Measurements from ENCODE around the gene PGAM1. TPM values are rescaled to one million over a fixed set of nuclear protein-coding genes. Genes with fewer than 3 reads are reported as not detected.
"Not testable (repeated sequence)": the region's sequence is repeated elsewhere in the genome, so short reads cannot be mapped to it uniquely, and the experiment has no call there.

The PGAM1 gene
- polyA plus RNA-seq, 3 donors, result 276 to 749 (median 498) TPM

DNA sequence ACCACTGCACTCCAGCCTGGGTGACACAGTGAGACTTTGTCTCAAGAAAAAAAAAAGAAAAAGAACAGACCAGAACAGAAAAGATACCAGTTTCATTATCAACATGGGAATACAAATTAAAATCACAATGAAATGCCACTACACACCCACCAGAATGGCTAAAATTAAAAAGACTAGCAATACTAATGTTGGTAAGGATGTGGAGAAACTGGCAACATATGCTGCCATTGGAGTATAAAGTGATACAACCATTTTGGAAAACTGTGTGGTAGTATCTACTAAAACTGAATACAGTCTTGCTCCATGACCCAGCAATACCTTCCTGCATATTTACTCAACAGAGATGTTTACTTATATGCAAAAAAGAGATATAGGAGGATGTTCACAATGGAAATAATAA, 21.9 kb upstream of the PGAM1 start:
- Histone ChIP-seq H2AFZ (ENCODE audit: insufficient read depth, low read depth, low read length, poor library complexity, severe bottlenecking) (no peak overlapping the region), H3K9ac (ENCODE audit: insufficient read depth, low read length, poor library complexity, severe bottlenecking) (no peak overlapping the region), H3K36me3 (replicated peaks in 1 of 2; ENCODE audit: control insufficient read depth in 1 of 2, insufficient read depth in 2 of 2, low read length in 2 of 2) (peaks cover 0 to 1% of the 10 kb centered on the region in 2 donors), H3K4me3 (replicated peaks in 1 of 3; ENCODE audit: low read depth in 2 of 3, low read length in 3 of 3) (no peak overlapping the region), H3K4me1 (ENCODE audit: control insufficient read depth in 1 of 2, insufficient read depth in 2 of 2, low read length in 2 of 2) (peaks cover 80 to 88% of the 10 kb centered on the region in 2 donors), H3K79me2 (ENCODE audit: insufficient read depth, low read length) (peaks cover 23% of the 10 kb centered on the region), H3K4me2 (replicated peaks; ENCODE audit: extremely low read depth, low read length, poor library complexity, severe bottlenecking) (no peak overlapping the region), H4K20me1 (ENCODE audit: insufficient read depth, low read length) (peaks cover 6% of the 10 kb centered on the region), H3K27me3 (ENCODE audit: control insufficient read depth in 2 of 2, insufficient read depth in 2 of 2, low read length in 2 of 2) (no peaks in the 10 kb centered on the region), H3K27ac (ENCODE audit: low read depth in 1 of 2, low read length in 2 of 2) (peak overlapping the region in 1 of 2 donors; percentile 90), H3K9me3 (replicated peaks in 1 of 2; ENCODE audit: control insufficient read depth in 1 of 2, insufficient read depth in 1 of 2, low read length in 2 of 2) (no peaks in the 10 kb centered on the region)
- TF ChIP-seq, protein P1, sequence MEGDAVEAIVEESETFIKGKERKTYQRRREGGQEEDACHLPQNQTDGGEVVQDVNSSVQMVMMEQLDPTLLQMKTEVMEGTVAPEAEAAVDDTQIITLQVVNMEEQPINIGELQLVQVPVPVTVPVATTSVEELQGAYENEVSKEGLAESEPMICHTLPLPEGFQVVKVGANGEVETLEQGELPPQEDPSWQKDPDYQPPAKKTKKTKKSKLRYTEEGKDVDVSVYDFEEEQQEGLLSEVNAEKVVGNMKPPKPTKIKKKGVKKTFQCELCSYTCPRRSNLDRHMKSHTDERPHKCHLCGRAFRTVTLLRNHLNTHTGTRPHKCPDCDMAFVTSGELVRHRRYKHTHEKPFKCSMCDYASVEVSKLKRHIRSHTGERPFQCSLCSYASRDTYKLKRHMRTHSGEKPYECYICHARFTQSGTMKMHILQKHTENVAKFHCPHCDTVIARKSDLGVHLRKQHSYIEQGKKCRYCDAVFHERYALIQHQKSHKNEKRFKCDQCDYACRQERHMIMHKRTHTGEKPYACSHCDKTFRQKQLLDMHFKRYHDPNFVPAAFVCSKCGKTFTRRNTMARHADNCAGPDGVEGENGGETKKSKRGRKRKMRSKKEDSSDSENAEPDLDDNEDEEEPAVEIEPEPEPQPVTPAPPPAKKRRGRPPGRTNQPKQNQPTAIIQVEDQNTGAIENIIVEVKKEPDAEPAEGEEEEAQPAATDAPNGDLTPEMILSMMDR (IDR thresholded peaks at IDR 0.05), result no peak
- peak overlapping the region in 5 of 7 donors; percentile 5 to 98 (median 66) for H3K27ac Mint-ChIP-seq
- peaks cover 63% of the 10 kb centered on the region for H3K4me1 Mint-ChIP-seq
- H3K4me3 Mint-ChIP-seq, result no peak overlapping the region
- peaks cover 0 to 11% of the 10 kb centered on the region in 2 donors for H3K36me3 Mint-ChIP-seq
- DNase-seq, result no peak
- intact Hi-C loops (cut with micrococcal nuclease), result loop anchor here (5.0 kb wide), 2 partner anchors 37 to 93 kb away; partner anchors contain the start of genes MMS19 (in 1 of the 2) and UBTD1 (in 1 of the 2)
- no peaks in the 10 kb centered on the region for H3K9me3 Mint-ChIP-seq
- peaks cover 0 to 2% (median 0%) of the 10 kb centered on the region in 3 donors for H3K27me3 Mint-ChIP-seq (ENCODE audit: low read depth in 3 of 3)

DNA sequence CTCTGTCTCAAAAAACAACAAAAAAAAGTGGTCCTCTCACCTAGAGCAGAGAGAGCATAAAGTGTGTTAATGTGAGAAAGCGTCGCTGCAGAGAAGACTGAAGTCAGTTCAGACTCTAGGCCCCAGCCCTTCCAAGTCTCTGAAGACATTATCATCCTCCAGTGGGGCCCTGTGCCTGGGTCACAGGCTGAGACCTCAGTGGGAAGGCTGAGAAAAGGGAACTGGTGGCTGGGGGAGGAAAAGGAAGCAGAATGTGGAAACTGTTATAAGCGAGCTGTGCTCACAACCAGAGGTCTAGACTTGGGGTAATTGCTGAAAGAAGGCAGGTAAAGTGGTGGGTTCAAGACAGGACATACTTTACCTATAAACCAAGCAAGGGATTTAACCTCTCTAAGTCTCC, 19.9 kb upstream of the PGAM1 start:
- H3K36me3 Mint-ChIP-seq, result peaks cover 0 to 4% of the 10 kb centered on the region in 2 donors
- Histone ChIP-seq H2AFZ (ENCODE audit: insufficient read depth, low read depth, low read length, poor library complexity, severe bottlenecking) (peak overlapping the region; percentile 62), H3K9ac (ENCODE audit: insufficient read depth, low read length, poor library complexity, severe bottlenecking) (peak overlapping the region; percentile 51), H3K4me2 (replicated peaks; ENCODE audit: extremely low read depth, low read length, poor library complexity, severe bottlenecking) (peak overlapping the region; percentile 15), H3K27me3 (ENCODE audit: control insufficient read depth in 2 of 2, insufficient read depth in 2 of 2, low read length in 2 of 2) (no peaks in the 10 kb centered on the region), H3K36me3 (replicated peaks in 1 of 2; ENCODE audit: control insufficient read depth in 1 of 2, insufficient read depth in 2 of 2, low read length in 2 of 2) (no peaks in the 10 kb centered on the region), H3K9me3 (replicated peaks in 1 of 2; ENCODE audit: control insufficient read depth in 1 of 2, insufficient read depth in 1 of 2, low read length in 2 of 2) (no peaks in the 10 kb centered on the region), H3K27ac (ENCODE audit: low read depth in 1 of 2, low read length in 2 of 2) (peak overlapping the region; percentile 88 to 90), H3K79me2 (ENCODE audit: insufficient read depth, low read length) (peaks cover 7% of the 10 kb centered on the region), H4K20me1 (ENCODE audit: insufficient read depth, low read length) (no peaks in the 10 kb centered on the region), H3K4me1 (ENCODE audit: control insufficient read depth in 1 of 2, insufficient read depth in 2 of 2, low read length in 2 of 2) (peaks cover 76 to 89% of the 10 kb centered on the region in 2 donors), H3K4me3 (replicated peaks in 1 of 3; ENCODE audit: low read depth in 2 of 3, low read length in 3 of 3) (peak overlapping the region in 1 of 3 experiments; percentile 55)
- TF ChIP-seq, protein P1 (IDR thresholded peaks at IDR 0.05), result no peak
- intact Hi-C loops (cut with micrococcal nuclease), result loop anchor here in 1 of 2 donors (5.0 kb wide), 1 partner anchor 91 kb away; the partner anchor contains the start of genes MMS19 and UBTD1
- peaks cover 0 to under 1% (median 0%) of the 10 kb centered on the region in 3 donors for H3K27me3 Mint-ChIP-seq (ENCODE audit: low read depth in 3 of 3)
- no CpG with 5 or more reads among the region's 3 CpGs for WGBS (ENCODE audit: insufficient coverage)
- H3K4me1 Mint-ChIP-seq, result peaks cover 67% of the 10 kb centered on the region
- H3K9me3 Mint-ChIP-seq, result peaks cover 0 to 2% (median 0%) of the 10 kb centered on the region in 7 donors
- peak; percentile 82 to 89 (median 88) for DNase-seq
- peak overlapping the region; percentile 27 to 56 for H3K4me3 Mint-ChIP-seq
- peak overlapping the region; percentile 95 to 99 (median 98) for H3K27ac Mint-ChIP-seq

DNA sequence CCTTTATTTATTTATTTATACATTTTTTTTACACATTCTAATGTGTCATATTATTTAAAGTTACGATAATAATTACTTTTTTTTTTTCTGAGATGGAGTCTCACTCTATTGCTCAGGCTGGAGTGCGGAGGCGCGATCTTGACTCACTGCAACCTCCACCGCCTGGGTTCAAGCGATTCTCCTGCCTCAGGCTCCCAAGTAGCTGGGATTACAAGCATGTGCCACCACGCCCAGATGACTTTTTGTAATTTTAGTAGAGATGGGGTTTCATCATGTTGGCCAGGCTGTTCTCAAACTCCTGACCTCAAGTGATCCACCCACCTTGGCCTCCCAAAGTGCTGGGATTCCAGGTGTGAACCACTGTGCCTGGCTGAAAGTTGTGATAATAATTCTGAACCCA, 19.5 kb upstream of the PGAM1 start:
- peak overlapping the region; percentile 95 to 99 (median 98) for H3K27ac Mint-ChIP-seq
- H3K4me2 ChIP-seq (replicated peaks; ENCODE audit: extremely low read depth, low read length, poor library complexity, severe bottlenecking), result peak overlapping the region; percentile 15

More for the DNA sequence above, 19.5 kb upstream of the PGAM1 start:
- H2AFZ ChIP-seq (ENCODE audit: insufficient read depth, low read depth, low read length, poor library complexity, severe bottlenecking); H3K27me3 Mint-ChIP-seq (ENCODE audit: low read depth in 3 of 3); H3K36me3 ChIP-seq (replicated peaks in 1 of 2; ENCODE audit: control insufficient read depth in 1 of 2, insufficient read depth in 2 of 2, low read length in 2 of 2); H3K79me2 ChIP-seq (ENCODE audit: insufficient read depth, low read length); H3K9me3 ChIP-seq (replicated peaks in 1 of 2; ENCODE audit: control insufficient read depth in 1 of 2, insufficient read depth in 1 of 2, low read length in 2 of 2); DNase-seq; H4K20me1 ChIP-seq (ENCODE audit: insufficient read depth, low read length); H3K9me3 Mint-ChIP-seq; H3K36me3 Mint-ChIP-seq; H3K27me3 ChIP-seq (ENCODE audit: control insufficient read depth in 2 of 2, insufficient read depth in 2 of 2, low read length in 2 of 2): not testable (repeated sequence)
- WGBS (ENCODE audit: insufficient coverage), result no CpG with 5 or more reads among the region's 7 CpGs
- Histone ChIP-seq H3K4me3 (replicated peaks in 1 of 3; ENCODE audit: low read depth in 2 of 3, low read length in 3 of 3) (peak overlapping the region in 1 of 3 experiments; percentile 55), H3K9ac (ENCODE audit: insufficient read depth, low read length, poor library complexity, severe bottlenecking) (peak overlapping the region; percentile 51), H3K27ac (ENCODE audit: low read depth in 1 of 2, low read length in 2 of 2) (peak overlapping the region; percentile 88 to 90), H3K4me1 (ENCODE audit: control insufficient read depth in 1 of 2, insufficient read depth in 2 of 2, low read length in 2 of 2) (peaks cover 78 to 90% of the 10 kb centered on the region in 2 donors)
- H3K4me1 Mint-ChIP-seq, result peaks cover 67% of the 10 kb centered on the region
- intact Hi-C loops (cut with micrococcal nuclease), result loop anchor here in 1 of 2 donors (5.0 kb wide), 1 partner anchor 91 kb away; the partner anchor contains the start of genes MMS19 and UBTD1
- H3K4me3 Mint-ChIP-seq, result peak overlapping the region in 1 of 2 donors; percentile 56
